Stimulated activated CD4-positive, alpha-beta T cell treated with anti-CD3 and anti-CD28 coated beads, Interleukin-1b, Interleukin-23, amount 100 ng/mL, for 24 hours (primary cell): Measurements from ENCODE around the gene TMEM181.
"Not testable (repeated sequence)": the region's sequence is repeated elsewhere in the genome, so short reads cannot be mapped to it uniquely, and the experiment has no call there.

Experiments used
- DNase-seq, 4 experiments: peaks; one replicate each; pipeline ENCODE4 v3.0.0-alpha.2; 2020; ENCODE audit warnings: low read depth in 4 of 4, low spot score in 1 of 4

The TMEM181 gene

GRCh38 chr6:158635427-158636073, 75.7 kb downstream of the TMEM181 start:
- no peak for DNase-seq

- DNase-seq = no peak
These were observed 76.9 kb downstream of the TMEM181 start for GRCh38 chr6:158636778-158637177.

GRCh38 chr6:158638324-158638854, 78.5 kb downstream of the TMEM181 start:
- no peak for DNase-seq

- DNase-seq = no peak
These were observed 79.2 kb downstream of the TMEM181 start for GRCh38 chr6:158639056-158639455.

GRCh38 chr6:158640519-158640918, 80.6 kb downstream of the TMEM181 start:
- DNase-seq = no peak

- no peak for DNase-seq
These were observed 82.3 kb downstream of the TMEM181 start for GRCh38 chr6:158642097-158642601.

- DNase-seq = no peak
These were observed 83.9 kb downstream of the TMEM181 start for GRCh38 chr6:158643836-158644230.

GRCh38 chr6:158644231-158645063, 84.6 kb downstream of the TMEM181 start, which contains the start of gene DYNLT1:
Gene DYNLT1, minus strand, starts transcription at chr6:158644743. Its CDS starts 35 bp downstream, at chr6:158644708.
- DNase-seq = peak; percentile 64 to 88 (median 84)

GRCh38 chr6:158645064-158646022, 85.5 kb downstream of the TMEM181 start:
- no peak for DNase-seq

- no peak for DNase-seq
These were observed 86.4 kb downstream of the TMEM181 start for GRCh38 chr6:158646023-158646910.

- no peak for DNase-seq
These were observed 87.6 kb downstream of the TMEM181 start for GRCh38 chr6:158647501-158647900.

- DNase-seq = no peak
These were observed 88.8 kb downstream of the TMEM181 start for GRCh38 chr6:158648682-158649131.

GRCh38 chr6:158649289-158650143, 89.6 kb downstream of the TMEM181 start, which contains the start of gene SYTL3:
Gene SYTL3, plus strand, starts transcription at chr6:158650054. Its CDS starts 13,215 bp downstream, at chr6:158663269.
- DNase-seq = peak in 3 of 4 experiments; percentile 59 to 83 (median 67)

- DNase-seq = not testable (repeated sequence)
These were observed 92.3 kb downstream of the TMEM181 start for GRCh38 chr6:158651981-158652737.

GRCh38 chr6:158653577-158654354, 93.9 kb downstream of the TMEM181 start:
- peak in 3 of 4 experiments; percentile 58 to 81 (median 71) for DNase-seq

GRCh38 chr6:158654498-158654897, 94.6 kb downstream of the TMEM181 start:
- no peak for DNase-seq

- no peak for DNase-seq
These were observed 95.1 kb downstream of the TMEM181 start for GRCh38 chr6:158654960-158655489.
